HepG2 (cell line): Measurements from ENCODE around the gene RPS23. TPM values are rescaled to one million over a fixed set of nuclear protein-coding genes. Genes with fewer than 3 reads are reported as not detected.
A peak's percentile ranks its signal among the peaks of the same experiment; 100 is the strongest.

ENCODE experiments used
- ATAC-seq: fragments of 200-7000 bp; cut with Tn5 transposase; 3 replicates; pipeline ENCODE4 v1.9.1; 2020; ENCODE audit warnings: mild to moderate bottlenecking, moderate library complexity
- BruUV-seq: library from RNA; stranded (reverse); fragments of 400-500 nt; replicated peaks from 2 replicates; lab custom pipeline; 2021; lab: Mats Ljungman, UMichigan
- CTCF ChIA-PET: fragments of 300-600 bp; formaldehyde crosslinking; extraction: SDS; loops from one replicate; lab custom pipeline; 2021; ENCODE audit warnings: low total read pairs, inconsistent platforms, low intra/inter-chr PET ratio; lab: Yijun Ruan, JAX
- POLR2A ChIA-PET: fragments of 350-600 bp; sonication (Branson Sonifier 250); formaldehyde crosslinking; loops from one replicate; lab custom pipeline; 2020; ENCODE audit warnings: antibody characterized with exemption, inconsistent platforms; lab: Yijun Ruan, JAX
- DNase-seq: peaks from one replicate; pipeline ENCODE4 v3.0.0-alpha.2; 2015; ENCODE audit warnings: low spot score
- FAIRE-seq: peaks from 3 replicates; lab custom pipeline; 2011; peaks lifted over from hg19 to GRCh38; lab: Jason Lieb, UNC
- H2AFZ ChIP-seq: one replicate; pipeline ENCODE4 v1.6.1; 2011; ENCODE audit warnings: low read length, inconsistent platforms
- H3K27ac ChIP-seq: fragments of 300-600 bp; 3 replicates; pipeline ENCODE4 v1.8.0; 2011; ENCODE audit warnings: mixed run types, mild to moderate bottlenecking, mixed read lengths, low read length, inconsistent platforms; ENCODE audit not compliant: insufficient read depth; ENCODE audit errors: extremely low read length
- H3K27me3 ChIP-seq, 2 experiments: fragments of 200-600 bp in 1 of 2; 2 replicates in 1 of 2; 3 replicates in 1 of 2; pipeline versions ENCODE4 v1.6.0 to v1.8.0; 2011; ENCODE audit warnings: low read length in 2 of 2, mild to moderate bottlenecking in 2 of 2, moderate library complexity in 2 of 2, inconsistent platforms in 1 of 2; ENCODE audit not compliant: insufficient read depth in 2 of 2, control insufficient read depth in 1 of 2
- H3K36me3 ChIP-seq, 2 experiments: fragments of 200-600 bp in 1 of 2; replicated peaks in 1 of 2; 2 replicates in 1 of 2; 3 replicates in 1 of 2; pipeline versions ENCODE4 v1.5.1 to v1.8.0; 2011; ENCODE audit warnings: low read length in 2 of 2, inconsistent platforms in 1 of 2; ENCODE audit not compliant: insufficient read depth in 2 of 2, control insufficient read depth in 1 of 2
- H3K4me1 ChIP-seq: 2 replicates; pipeline ENCODE4 v1.5.1; 2012; ENCODE audit warnings: low read length, inconsistent platforms; ENCODE audit not compliant: insufficient read depth
- H3K4me2 ChIP-seq: 2 replicates; pipeline ENCODE4 v1.6.0; 2011; ENCODE audit warnings: low read depth, low read length, inconsistent platforms
- H3K4me3 ChIP-seq, 3 experiments: fragments of 200-600 bp in 1 of 3; sonication (generic), shearing (Covaris generic) in 1 of 3; replicated peaks in 1 of 3; 2 replicates each; pipeline ENCODE4 v1.5.1; 2011 to 2016; ENCODE audit warnings: low read length in 3 of 3, inconsistent platforms in 2 of 3, low read depth in 2 of 3, mild to moderate bottlenecking in 2 of 3, control low read depth in 1 of 3, mixed read lengths in 1 of 3; ENCODE audit not compliant: insufficient read depth in 1 of 3
- H3K79me2 ChIP-seq: one replicate; pipeline ENCODE4 v1.6.1; 2011; ENCODE audit warnings: low read length, inconsistent platforms; ENCODE audit not compliant: insufficient read depth
- H3K9ac ChIP-seq: 2 replicates; pipeline ENCODE4 v1.6.0; 2011; ENCODE audit warnings: mild to moderate bottlenecking, low read depth, low read length, inconsistent platforms; ENCODE audit not compliant: insufficient read depth
- H3K9me3 ChIP-seq: 2 replicates; pipeline ENCODE4 v1.5.1; 2012; ENCODE audit warnings: mild to moderate bottlenecking, low read length
- H4K20me1 ChIP-seq: 2 replicates; pipeline ENCODE4 v1.6.0; 2011; ENCODE audit warnings: inconsistent platforms, mild to moderate bottlenecking, low read length, moderate library complexity; ENCODE audit not compliant: insufficient read depth
- CC2D1A ChIP-seq: sonication (generic); formaldehyde crosslinking; IDR thresholded peaks from 2 replicates; pipeline ENCODE4 v1.8.1; 2023; ENCODE audit warnings: mild to moderate bottlenecking, missing genetic modification reagents
- FOXP1 ChIP-seq, 2 experiments: fragments of 450-650 bp in 1 of 2; IDR thresholded peaks; 2 replicates each; pipeline ENCODE4 v1.6.1; 2017 to 2018; ENCODE audit warnings: antibody characterized with exemption in 1 of 2
- HMGA1 ChIP-seq: sonication (generic); formaldehyde crosslinking; conservative IDR thresholded peaks from 2 replicates; pipeline ENCODE4 v1.4.0; 2020; ENCODE audit warnings: missing genetic modification reagents
- PHB2 ChIP-seq: fragments of 450-650 bp; IDR thresholded peaks from 2 replicates; pipeline ENCODE4 v1.6.1; 2018; ENCODE audit not compliant: partially characterized antibody
- PHF21A ChIP-seq: sonication (generic); formaldehyde crosslinking; IDR thresholded peaks from 2 replicates; pipeline ENCODE4 v1.5.0; 2020; ENCODE audit warnings: mild to moderate bottlenecking, missing genetic modification reagents
- SMARCC2 ChIP-seq: fragments of 450-650 bp; IDR thresholded peaks from 2 replicates; pipeline ENCODE4 v1.6.1; 2017; ENCODE audit warnings: antibody characterized with exemption, mild to moderate bottlenecking
- SNRNP70 ChIP-seq: fragments of 200-400 bp; formaldehyde crosslinking; IDR thresholded peaks from 2 replicates; pipeline ENCODE4 v1.6.1; 2017; ENCODE audit warnings: mild to moderate bottlenecking, low read depth, low read length, moderate library complexity
- ZNF34 ChIP-seq: sonication (generic); formaldehyde crosslinking; IDR thresholded peaks from 2 replicates; pipeline ENCODE4 v1.4.0; 2020; ENCODE audit warnings: mild to moderate bottlenecking, missing genetic modification reagents, borderline replicate concordance
- ZNF513 ChIP-seq: sonication (generic); formaldehyde crosslinking; conservative IDR thresholded peaks from 2 replicates; pipeline ENCODE4 v1.5.0; 2020; ENCODE audit warnings: missing genetic modification reagents
- ZNF567 ChIP-seq: sonication (generic); formaldehyde crosslinking; IDR thresholded peaks from 2 replicates; pipeline ENCODE4 v1.8.1; 2023; ENCODE audit warnings: mild to moderate bottlenecking, missing genetic modification reagents, borderline replicate concordance
- in situ Hi-C: cut with HindIII; loops from 2 replicates; pipeline ENCODE4 v1.10.0; 2017; ENCODE audit warnings: low pct_unique_long_range_greater_than_20kb; ENCODE audit not compliant: extremely low pct_ligation_motif_present
- intact Hi-C: fragments of 100-400 bp; cut with micrococcal nuclease; formaldehyde crosslinking; loops from one replicate; pipeline ENCODE4 v1.10.0; 2022; ENCODE audit not compliant: unreplicated experiment
- polyA plus RNA-seq, 8 experiments: library from polyadenylated mRNA; depleted of rRNA in 3 of 8; stranded (reverse) in 7 of 8; unstranded in 1 of 8; fragments of >200 nt; fragmentation: Illumina TruSeq in 4 of 8; extraction: Trizol in 4 of 8; gene quantifications; 2 replicates each; pipeline versions ENCODE4 v1.2.1 to v1.2.3, GENCODE V29; 2011 to 2016; ENCODE audit warnings: low read depth in 4 of 8, missing spikeins in 1 of 8, mixed read lengths in 1 of 8; ENCODE audit not compliant: insufficient read depth in 1 of 8
- total RNA-seq, 5 experiments: library from RNA; depleted of rRNA; stranded (reverse); fragments of >200 nt; fragmentation: Illumina TruSeq; extraction: Trizol; gene quantifications; 2 replicates each; pipeline ENCODE4 v1.2.3, GENCODE V29; 2016; ENCODE audit warnings: low read depth in 1 of 5
- TF ChIP-seq, protein P1 (sequence below): sonication (generic); formaldehyde crosslinking; conservative IDR thresholded peaks from 2 replicates; pipeline ENCODE4 v1.4.0; 2020; ENCODE audit warnings: mild to moderate bottlenecking, missing genetic modification reagents, moderate library complexity

Gene RPS23
- total and polyA plus RNA-seq, 2 of the 13 experiments (the other 11 are each of a cell fraction or from before 2014, with no cell fraction given): 3,088 to 3,235 TPM

DNA sequence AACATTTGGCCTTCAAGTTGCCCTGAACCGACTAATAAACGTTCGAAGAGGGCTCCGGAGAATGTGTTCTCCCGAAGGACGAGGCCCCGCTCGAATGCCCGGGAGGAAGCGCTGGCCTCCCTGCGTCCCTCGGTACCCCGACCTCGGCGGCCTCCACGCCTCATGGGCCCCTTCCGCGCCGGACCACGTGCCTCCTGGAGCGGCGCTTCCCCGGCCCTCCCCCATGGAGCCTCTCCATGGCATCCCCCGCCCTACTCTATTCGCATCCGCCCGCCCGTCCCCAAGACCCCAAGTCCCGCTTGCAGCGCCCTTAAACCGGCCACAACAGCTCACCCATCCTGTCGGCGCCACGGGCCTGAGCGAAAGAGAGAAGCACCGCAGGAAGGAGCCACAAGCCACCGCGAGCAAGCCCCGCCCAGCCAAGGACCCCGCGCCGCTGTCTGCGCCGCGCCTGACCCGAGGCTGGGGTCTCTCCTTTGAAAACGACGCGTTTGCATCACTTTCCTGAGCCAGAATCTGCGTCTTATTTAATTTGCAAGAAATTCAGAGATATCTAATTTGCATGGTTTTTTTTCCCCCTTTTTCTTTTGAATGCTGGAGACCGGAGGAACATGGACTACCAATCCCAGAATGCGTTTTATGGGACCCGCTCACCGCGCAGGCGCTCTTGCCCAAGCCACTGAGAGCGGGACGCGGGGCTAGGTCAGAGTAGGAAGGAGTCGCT is at the start of gene RPS23 (continued):
- TF ChIP-seq PHF21A (CRISPR knock-in tag): 0 out of 2 replicates have a peak, but pooled peaks have one; percentile 34

DNA sequence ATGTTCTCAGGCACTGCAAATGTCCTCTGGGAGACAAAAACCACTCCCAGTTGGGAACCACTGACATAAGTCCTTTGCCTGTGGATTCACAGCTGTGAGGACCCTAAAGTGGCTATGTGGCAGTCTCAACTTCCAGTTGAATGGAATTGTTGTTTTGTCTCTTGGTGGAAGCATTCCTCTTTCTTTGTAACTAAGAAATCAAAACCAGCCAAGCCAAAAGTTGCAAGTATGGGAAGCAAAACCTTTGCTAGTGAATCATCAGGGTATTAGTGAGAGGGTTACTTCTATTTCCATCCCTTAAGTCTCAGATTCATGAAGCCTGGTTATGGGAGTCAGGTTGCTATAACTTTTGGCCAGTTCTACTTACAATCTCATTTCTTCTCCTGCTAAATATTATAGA is 49.8 kb upstream of the RPS23 start:
- Histone ChIP-seq H3K9me3 (no peaks in the 10 kb centered on the region), H3K9ac (no peak overlapping the region), H3K36me3 (no peaks in the 10 kb centered on the region), H4K20me1 (no peaks in the 10 kb centered on the region), H3K4me1 (no peaks in the 10 kb centered on the region), H3K27me3 (0 out of 5 replicates have a peak, but pooled peaks cover 0 to 2% of the 10 kb centered on the region in 2 experiments), H3K4me3 (no peak overlapping the region), H2AFZ (no peak overlapping the region), H3K27ac (no peak overlapping the region), H3K79me2 (no peaks in the 10 kb centered on the region), H3K4me2 (no peak overlapping the region)
- no peak for TF ChIP-seq FOXP1 (IDR thresholded peaks at IDR 0.05)
- TF ChIP-seq FOXP1 (CRISPR knock-in tag; IDR thresholded peaks at IDR 0.05): no peak
- TF ChIP-seq PHB2: no peak
- TF ChIP-seq HMGA1: no peak
- no peak for TF ChIP-seq CC2D1A
- TF ChIP-seq, protein P1, sequence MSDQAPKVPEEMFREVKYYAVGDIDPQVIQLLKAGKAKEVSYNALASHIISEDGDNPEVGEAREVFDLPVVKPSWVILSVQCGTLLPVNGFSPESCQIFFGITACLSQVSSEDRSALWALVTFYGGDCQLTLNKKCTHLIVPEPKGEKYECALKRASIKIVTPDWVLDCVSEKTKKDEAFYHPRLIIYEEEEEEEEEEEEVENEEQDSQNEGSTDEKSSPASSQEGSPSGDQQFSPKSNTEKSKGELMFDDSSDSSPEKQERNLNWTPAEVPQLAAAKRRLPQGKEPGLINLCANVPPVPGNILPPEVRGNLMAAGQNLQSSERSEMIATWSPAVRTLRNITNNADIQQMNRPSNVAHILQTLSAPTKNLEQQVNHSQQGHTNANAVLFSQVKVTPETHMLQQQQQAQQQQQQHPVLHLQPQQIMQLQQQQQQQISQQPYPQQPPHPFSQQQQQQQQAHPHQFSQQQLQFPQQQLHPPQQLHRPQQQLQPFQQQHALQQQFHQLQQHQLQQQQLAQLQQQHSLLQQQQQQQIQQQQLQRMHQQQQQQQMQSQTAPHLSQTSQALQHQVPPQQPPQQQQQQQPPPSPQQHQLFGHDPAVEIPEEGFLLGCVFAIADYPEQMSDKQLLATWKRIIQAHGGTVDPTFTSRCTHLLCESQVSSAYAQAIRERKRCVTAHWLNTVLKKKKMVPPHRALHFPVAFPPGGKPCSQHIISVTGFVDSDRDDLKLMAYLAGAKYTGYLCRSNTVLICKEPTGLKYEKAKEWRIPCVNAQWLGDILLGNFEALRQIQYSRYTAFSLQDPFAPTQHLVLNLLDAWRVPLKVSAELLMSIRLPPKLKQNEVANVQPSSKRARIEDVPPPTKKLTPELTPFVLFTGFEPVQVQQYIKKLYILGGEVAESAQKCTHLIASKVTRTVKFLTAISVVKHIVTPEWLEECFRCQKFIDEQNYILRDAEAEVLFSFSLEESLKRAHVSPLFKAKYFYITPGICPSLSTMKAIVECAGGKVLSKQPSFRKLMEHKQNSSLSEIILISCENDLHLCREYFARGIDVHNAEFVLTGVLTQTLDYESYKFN: no peak
- TF ChIP-seq ZNF34 (CRISPR knock-in tag): no peak
- no peak for TF ChIP-seq SMARCC2
- TF ChIP-seq ZNF513 (CRISPR knock-in tag): no peak
- TF ChIP-seq ZNF567: no peak
- no peak for TF ChIP-seq SNRNP70
- DNase-seq: no peak
- ChIA-PET POLR2A (no interaction called here), CTCF (no interaction called here)
- in situ Hi-C loops: no loop called here
- intact Hi-C loops: no loop called here
- BruUV-seq: no TSS peak
- no peak for ATAC-seq
- FAIRE-seq: no peak
